GM12878 (cell line): ENCODE measurements around the gene RGN. TPM values are rescaled to one million over a fixed set of nuclear protein-coding genes. Genes with fewer than 3 reads are reported as not detected.

Experiments
- ATAC-seq: fragments of 200-7000 bp; cut with Tn5 transposase; 3 replicates; pipeline ENCODE4 v1.9.1; 2020; ENCODE audit warnings: mild to moderate bottlenecking, moderate library complexity
- BruUV-seq: library from RNA; stranded (reverse); fragments of 400-500 nt; replicated peaks from 2 replicates; lab custom pipeline; 2021; lab: Mats Ljungman, UMichigan
- CTCF ChIA-PET: fragments of 300-600 bp; sonication (Branson Sonifier 250); formaldehyde crosslinking; extraction: SDS; loops from one replicate; lab custom pipeline; 2021; ENCODE audit warnings: inconsistent platforms; lab: Yijun Ruan, JAX
- POLR2A ChIA-PET: fragments of 350-600 bp; formaldehyde crosslinking; extraction: SDS; loops from one replicate; lab custom pipeline; 2021; ENCODE audit warnings: inconsistent platforms; lab: Charles Lee
- RAD21 ChIA-PET: fragments of 300-600 bp; sonication (Branson Sonifier 250); formaldehyde crosslinking; loops from one replicate; lab custom pipeline; 2023; ENCODE audit warnings: antibody characterized with exemption; ENCODE audit not compliant: unreplicated experiment; lab: Charles Lee
- SMC1A ChIA-PET: fragments of 300-600 bp; sonication (Branson Sonifier 250); formaldehyde crosslinking; loops from one replicate; lab custom pipeline; 2023; ENCODE audit not compliant: unreplicated experiment, uncharacterized antibody; lab: Charles Lee
- DNase-seq: peaks from one replicate; pipeline ENCODE4 v3.0.0-alpha.2; 2011; ENCODE audit warnings: low read depth, low spot score
- FAIRE-seq: peaks from 3 replicates; lab custom pipeline; 2011; peaks lifted over from hg19 to GRCh38; lab: Jason Lieb, UNC
- H2AFZ ChIP-seq: 2 replicates; pipeline ENCODE4 v1.6.0; 2011; ENCODE audit warnings: low read depth, low read length, control low read depth; ENCODE audit not compliant: control insufficient read depth
- H3K27ac ChIP-seq: 2 replicates; pipeline ENCODE4 v1.5.1; 2011; ENCODE audit warnings: control low read depth; ENCODE audit not compliant: control insufficient read depth, insufficient read depth
- H3K27me3 ChIP-seq, 2 experiments: replicated peaks in 1 of 2; 2 replicates each; pipeline versions ENCODE4 v1.6.0 to v1.6.1; 2011; ENCODE audit warnings: low read length in 1 of 2; ENCODE audit not compliant: control insufficient read depth in 2 of 2, insufficient read depth in 2 of 2
- H3K36me3 ChIP-seq, 2 experiments: 2 replicates each; pipeline ENCODE4 v1.5.1; 2011; ENCODE audit warnings: low read length in 1 of 2; ENCODE audit not compliant: control insufficient read depth in 2 of 2, insufficient read depth in 2 of 2
- H3K4me1 ChIP-seq: 2 replicates; pipeline ENCODE4 v1.6.1; 2011; ENCODE audit warnings: mild to moderate bottlenecking, low read length, moderate library complexity, mixed read lengths; ENCODE audit not compliant: control insufficient read depth, insufficient read depth
- H3K4me2 ChIP-seq: 2 replicates; pipeline ENCODE4 v1.6.0; 2011; ENCODE audit warnings: control low read depth; ENCODE audit not compliant: control insufficient read depth, insufficient read depth
- H3K4me3 ChIP-seq: fragments of 200-600 bp; sonication (generic); 2 replicates; pipeline ENCODE4 v1.5.1; 2016
- H3K79me2 ChIP-seq: 2 replicates; pipeline ENCODE4 v1.6.0; 2011; ENCODE audit warnings: low read length; ENCODE audit not compliant: control insufficient read depth, insufficient read depth
- H3K9ac ChIP-seq: 2 replicates; pipeline ENCODE4 v1.8.0; 2011; ENCODE audit warnings: low read length, control low read depth, mixed read lengths; ENCODE audit not compliant: control insufficient read depth, insufficient read depth
- H3K9me3 ChIP-seq: replicated peaks from 3 replicates; pipeline ENCODE4 v1.5.1; 2011; ENCODE audit warnings: mild to moderate bottlenecking, low read length; ENCODE audit not compliant: control insufficient read depth, insufficient read depth
- H4K20me1 ChIP-seq: 2 replicates; pipeline ENCODE4 v1.6.0; 2011; ENCODE audit not compliant: control insufficient read depth, insufficient read depth
- CHD1 ChIP-seq: IDR thresholded peaks from 2 replicates; pipeline ENCODE4 v1.6.1; 2012; ENCODE audit warnings: low read depth, low read length, improper control_type of control experiment
- EED ChIP-seq: sonication (generic); IDR thresholded peaks from 2 replicates; pipeline ENCODE4 v1.6.1; 2016; ENCODE audit warnings: antibody characterized with exemption, low read depth
- HDGF ChIP-seq: fragments of 450-650 bp; IDR thresholded peaks from 2 replicates; pipeline ENCODE4 v1.6.1; 2016; ENCODE audit warnings: antibody characterized with exemption
- KLF5 ChIP-seq: fragments of 450-650 bp; IDR thresholded peaks from 2 replicates; pipeline ENCODE4 v1.6.1; 2014; ENCODE audit warnings: mild to moderate bottlenecking; ENCODE audit not compliant: partially characterized antibody
- MTA3 ChIP-seq: IDR thresholded peaks from 2 replicates; pipeline ENCODE4 v1.6.1; 2012; ENCODE audit warnings: low read length, inconsistent platforms, borderline replicate concordance
- NBN ChIP-seq: fragments of 450-650 bp; IDR thresholded peaks from 2 replicates; pipeline ENCODE4 v1.6.1; 2016
- NFXL1 ChIP-seq: fragments of 450-650 bp; IDR thresholded peaks from 2 replicates; pipeline ENCODE4 v1.6.1; 2017; ENCODE audit warnings: antibody characterized with exemption, mild to moderate bottlenecking, borderline replicate concordance
- NR2F1 ChIP-seq: fragments of 450-650 bp; conservative IDR thresholded peaks from 2 replicates; pipeline ENCODE4 v1.6.1; 2017; ENCODE audit warnings: mild to moderate bottlenecking
- RCOR1 ChIP-seq: conservative IDR thresholded peaks from 2 replicates; pipeline ENCODE4 v1.6.1; 2012; ENCODE audit warnings: low read depth, low read length, improper control_type of control experiment
- RUNX3 ChIP-seq: IDR thresholded peaks from 2 replicates; pipeline ENCODE4 v1.6.1; 2012; ENCODE audit warnings: low read length, inconsistent platforms
- SMAD5 ChIP-seq: IDR thresholded peaks from 2 replicates; pipeline ENCODE4 v1.6.1; 2016; ENCODE audit warnings: antibody characterized with exemption, low read depth
- SMC3 ChIP-seq: IDR thresholded peaks from 2 replicates; pipeline ENCODE4 v1.6.1; 2011; ENCODE audit warnings: low read length, improper control_type of control experiment, borderline replicate concordance
- SUZ12 ChIP-seq: fragments of 200-600 bp; sonication (generic); IDR thresholded peaks from one replicate; pipeline ENCODE4 v1.6.1; 2018; ENCODE audit warnings: antibody characterized with exemption, mild to moderate bottlenecking; ENCODE audit not compliant: unreplicated experiment
- TCF3 ChIP-seq: IDR thresholded peaks from 2 replicates; pipeline ENCODE4 v1.6.1; 2012; ENCODE audit warnings: low read depth, mild to moderate bottlenecking, low read length, borderline replicate concordance; ENCODE audit not compliant: insufficient read depth
- ZNF384 ChIP-seq: IDR thresholded peaks from 2 replicates; pipeline ENCODE4 v1.6.1; 2012; ENCODE audit warnings: low read depth, mild to moderate bottlenecking, low read length, improper control_type of control experiment, borderline replicate concordance
- WGBS: methylation state at CpG from one replicate; pipeline ENCODE4 v1.1.6; 2016; ENCODE audit warnings: low lambda C conversion rate; ENCODE audit not compliant: insufficient replicate concordance, insufficient coverage; ENCODE audit errors: missing lambda C conversion rate; 5-methylcytosine and 5-hydroxymethylcytosine counted together
- in situ Hi-C: fragments of 300-500 bp; cut with MboI; formaldehyde crosslinking; loops from 9 replicates; pipeline ENCODE4 v1.14.3; 2018; ENCODE audit warnings: mixed read lengths
- intact Hi-C: fragments of 100-400 bp; cut with micrococcal nuclease; formaldehyde crosslinking; loops from one replicate; pipeline ENCODE4 v1.14.2; 2022; ENCODE audit not compliant: unreplicated experiment
- polyA plus RNA-seq, 11 experiments: library from polyadenylated mRNA; depleted of rRNA in 4 of 11; unstranded in 6 of 11; stranded (reverse) in 5 of 11; fragments of >200 nt; fragmentation: Nextera tagmentation in 4 of 11; fragmentation: Illumina TruSeq in 1 of 11; extraction: Ambion mirVana in 4 of 11; extraction: Trizol in 1 of 11; gene quantifications; 1 replicate in 1 of 11; 2 replicates in 10 of 11; pipeline versions ENCODE4 v1.2.1 to v1.2.3, GENCODE V29; 2011 to 2016; ENCODE audit warnings: inconsistent platforms in 2 of 11, missing spikeins in 2 of 11, low read depth in 1 of 11
- total RNA-seq, 4 experiments: library from RNA; depleted of rRNA in 3 of 4; stranded (reverse); fragments of >200 nt in 3 of 4; fragmentation: Illumina TruSeq in 1 of 4; extraction: Trizol in 1 of 4; gene quantifications; 2 replicates each; pipeline versions ENCODE4 v1.2.1 to v1.2.3, GENCODE V29; 2013 to 2021
- TF ChIP-seq, protein P1 (sequence below): IDR thresholded peaks from 2 replicates; pipeline ENCODE4 v1.6.1; 2012; ENCODE audit warnings: low read depth, low read length, improper control_type of control experiment
- TF ChIP-seq, protein P2 (sequence below): IDR thresholded peaks from 2 replicates; pipeline ENCODE4 v1.6.1; 2012; ENCODE audit warnings: low read depth, low read length, improper control_type of control experiment
- TF ChIP-seq, protein P3 (sequence below): fragments of 450-650 bp; IDR thresholded peaks from 2 replicates; pipeline ENCODE4 v1.6.1; 2017; ENCODE audit warnings: antibody characterized with exemption, mild to moderate bottlenecking, moderate library complexity
- TF ChIP-seq, protein P4 (sequence below): fragments of 450-650 bp; IDR thresholded peaks from 2 replicates; pipeline ENCODE4 v1.6.1; 2014; ENCODE audit warnings: mild to moderate bottlenecking

Gene RGN
- total and polyA plus RNA-seq, 10 of the 15 experiments (the other 5 are each of a cell fraction or from before 2014, with no cell fraction given), result 0.15 TPM; not detected in 9

DNA sequence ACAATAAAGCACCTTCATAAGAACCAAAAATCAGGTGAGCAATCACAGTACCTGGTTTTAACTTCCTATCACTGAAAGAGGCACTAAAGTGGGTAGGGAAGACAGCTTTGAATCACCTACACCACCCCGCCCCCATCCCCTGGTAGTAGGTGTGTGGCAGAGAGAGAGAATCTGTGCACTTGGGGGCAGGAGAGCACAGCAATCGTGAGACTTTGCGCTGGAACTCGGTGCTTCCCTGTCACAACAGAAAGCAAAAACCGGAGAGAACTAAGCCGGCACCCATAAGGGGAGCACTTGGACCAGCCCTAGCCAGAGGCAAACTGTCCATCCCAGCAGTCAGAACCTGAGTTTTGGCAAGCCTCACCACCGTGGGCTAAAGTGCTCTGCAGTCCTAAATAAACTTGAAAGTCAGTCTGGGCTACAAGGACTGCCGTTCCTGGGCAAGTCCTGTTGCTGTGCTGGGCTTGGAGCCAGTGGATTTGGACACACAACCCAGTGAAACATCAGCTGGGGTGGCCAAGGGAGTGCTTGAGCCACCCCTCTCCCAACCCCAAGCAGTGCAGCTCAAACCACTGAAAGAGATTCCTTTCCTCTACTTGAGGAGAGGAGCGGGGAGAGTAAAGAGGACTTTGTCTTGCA lies 34.2 kb downstream of the RGN start:
- no peaks in the 10 kb centered on the region for H3K27me3 ChIP-seq
- H3K4me2 ChIP-seq, result no peak overlapping the region
- H3K9ac ChIP-seq, result no peak overlapping the region
- H3K4me1 ChIP-seq, result no peaks in the 10 kb centered on the region
- no peaks in the 10 kb centered on the region for H4K20me1 ChIP-seq
- no peak overlapping the region for H3K4me3 ChIP-seq
- no peak for DNase-seq
- H3K9me3 ChIP-seq, result no peaks in the 10 kb centered on the region
- BruUV-seq, result no TSS peak
- intact Hi-C loops, result no loop called here
- no peak overlapping the region for H3K27ac ChIP-seq
- ChIA-PET SMC1A (no interaction called here), RAD21 (no interaction called here), CTCF (no interaction called here), POLR2A (no interaction called here)
- WGBS, result 47% methylated on average over 9 of the region's 9 CpGs
- H2AFZ ChIP-seq, result no peak overlapping the region
- in situ Hi-C loops, result no loop called here
- H3K36me3 ChIP-seq, result no peaks in the 10 kb centered on the region
- no peak for ATAC-seq
- no peak for FAIRE-seq
- H3K79me2 ChIP-seq, result no peaks in the 10 kb centered on the region
- TF ChIP-seq, protein P1, sequence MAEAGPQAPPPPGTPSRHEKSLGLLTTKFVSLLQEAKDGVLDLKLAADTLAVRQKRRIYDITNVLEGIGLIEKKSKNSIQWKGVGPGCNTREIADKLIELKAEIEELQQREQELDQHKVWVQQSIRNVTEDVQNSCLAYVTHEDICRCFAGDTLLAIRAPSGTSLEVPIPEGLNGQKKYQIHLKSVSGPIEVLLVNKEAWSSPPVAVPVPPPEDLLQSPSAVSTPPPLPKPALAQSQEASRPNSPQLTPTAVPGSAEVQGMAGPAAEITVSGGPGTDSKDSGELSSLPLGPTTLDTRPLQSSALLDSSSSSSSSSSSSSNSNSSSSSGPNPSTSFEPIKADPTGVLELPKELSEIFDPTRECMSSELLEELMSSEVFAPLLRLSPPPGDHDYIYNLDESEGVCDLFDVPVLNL, result no peak
- TF ChIP-seq ZNF384 (no peak), SMAD5 (no peak), RUNX3 (no peak), EED (no peak), RCOR1 (no peak), NFXL1 (no peak), SMC3 (no peak), NR2F1 (no peak), SUZ12 (no peak), CHD1 (no peak), TCF3 (no peak), MTA3 (no peak), NBN (no peak), KLF5 (no peak), HDGF (no peak)
- TF ChIP-seq, protein P2, sequence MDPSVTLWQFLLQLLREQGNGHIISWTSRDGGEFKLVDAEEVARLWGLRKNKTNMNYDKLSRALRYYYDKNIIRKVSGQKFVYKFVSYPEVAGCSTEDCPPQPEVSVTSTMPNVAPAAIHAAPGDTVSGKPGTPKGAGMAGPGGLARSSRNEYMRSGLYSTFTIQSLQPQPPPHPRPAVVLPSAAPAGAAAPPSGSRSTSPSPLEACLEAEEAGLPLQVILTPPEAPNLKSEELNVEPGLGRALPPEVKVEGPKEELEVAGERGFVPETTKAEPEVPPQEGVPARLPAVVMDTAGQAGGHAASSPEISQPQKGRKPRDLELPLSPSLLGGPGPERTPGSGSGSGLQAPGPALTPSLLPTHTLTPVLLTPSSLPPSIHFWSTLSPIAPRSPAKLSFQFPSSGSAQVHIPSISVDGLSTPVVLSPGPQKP, result no peak
- TF ChIP-seq, protein P3, sequence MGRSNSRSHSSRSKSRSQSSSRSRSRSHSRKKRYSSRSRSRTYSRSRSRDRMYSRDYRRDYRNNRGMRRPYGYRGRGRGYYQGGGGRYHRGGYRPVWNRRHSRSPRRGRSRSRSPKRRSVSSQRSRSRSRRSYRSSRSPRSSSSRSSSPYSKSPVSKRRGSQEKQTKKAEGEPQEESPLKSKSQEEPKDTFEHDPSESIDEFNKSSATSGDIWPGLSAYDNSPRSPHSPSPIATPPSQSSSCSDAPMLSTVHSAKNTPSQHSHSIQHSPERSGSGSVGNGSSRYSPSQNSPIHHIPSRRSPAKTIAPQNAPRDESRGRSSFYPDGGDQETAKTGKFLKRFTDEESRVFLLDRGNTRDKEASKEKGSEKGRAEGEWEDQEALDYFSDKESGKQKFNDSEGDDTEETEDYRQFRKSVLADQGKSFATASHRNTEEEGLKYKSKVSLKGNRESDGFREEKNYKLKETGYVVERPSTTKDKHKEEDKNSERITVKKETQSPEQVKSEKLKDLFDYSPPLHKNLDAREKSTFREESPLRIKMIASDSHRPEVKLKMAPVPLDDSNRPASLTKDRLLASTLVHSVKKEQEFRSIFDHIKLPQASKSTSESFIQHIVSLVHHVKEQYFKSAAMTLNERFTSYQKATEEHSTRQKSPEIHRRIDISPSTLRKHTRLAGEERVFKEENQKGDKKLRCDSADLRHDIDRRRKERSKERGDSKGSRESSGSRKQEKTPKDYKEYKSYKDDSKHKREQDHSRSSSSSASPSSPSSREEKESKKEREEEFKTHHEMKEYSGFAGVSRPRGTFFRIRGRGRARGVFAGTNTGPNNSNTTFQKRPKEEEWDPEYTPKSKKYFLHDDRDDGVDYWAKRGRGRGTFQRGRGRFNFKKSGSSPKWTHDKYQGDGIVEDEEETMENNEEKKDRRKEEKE, result no peak
- TF ChIP-seq, protein P4, sequence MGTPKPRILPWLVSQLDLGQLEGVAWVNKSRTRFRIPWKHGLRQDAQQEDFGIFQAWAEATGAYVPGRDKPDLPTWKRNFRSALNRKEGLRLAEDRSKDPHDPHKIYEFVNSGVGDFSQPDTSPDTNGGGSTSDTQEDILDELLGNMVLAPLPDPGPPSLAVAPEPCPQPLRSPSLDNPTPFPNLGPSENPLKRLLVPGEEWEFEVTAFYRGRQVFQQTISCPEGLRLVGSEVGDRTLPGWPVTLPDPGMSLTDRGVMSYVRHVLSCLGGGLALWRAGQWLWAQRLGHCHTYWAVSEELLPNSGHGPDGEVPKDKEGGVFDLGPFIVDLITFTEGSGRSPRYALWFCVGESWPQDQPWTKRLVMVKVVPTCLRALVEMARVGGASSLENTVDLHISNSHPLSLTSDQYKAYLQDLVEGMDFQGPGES, result no peak
